WTC11 (cell line): ENCODE measurements around the gene CSNK2B. TPM values are rescaled to one million over a fixed set of nuclear protein-coding genes. Genes with fewer than 3 reads are reported as not detected.

ENCODE experiments used
- ATAC-seq: fragments of 200-7000 bp; cut with Tn5 transposase; 2 replicates; pipeline ENCODE4 v1.10.0; 2021; ENCODE audit warnings: mild to moderate bottlenecking, moderate library complexity
- CTCF ChIA-PET: fragments of 300-600 bp; sonication (Branson Sonifier 250); formaldehyde crosslinking; loops from one replicate; lab custom pipeline; 2021; ENCODE audit warnings: antibody characterized with exemption; lab: Charles Lee
- POLR2A ChIA-PET: fragments of 350-600 bp; sonication (Branson Sonifier 250); formaldehyde crosslinking; loops from one replicate; lab custom pipeline; 2021; ENCODE audit warnings: antibody characterized with exemption; lab: Charles Lee
- DNase-seq: peaks from one replicate; pipeline ENCODE4 v3.0.0; 2021; ENCODE audit warnings: low spot score
- H3K27ac Mint-ChIP-seq: 2 replicates; pipeline ENCODE4 v1.8.0; 2021; ENCODE audit warnings: mixed read lengths
- H3K27me3 Mint-ChIP-seq: 2 replicates; pipeline ENCODE4 v1.8.0; 2021; ENCODE audit warnings: low read depth, mild to moderate bottlenecking, moderate library complexity, mixed read lengths
- H3K36me3 Mint-ChIP-seq: 2 replicates; pipeline ENCODE4 v1.8.0; 2021; ENCODE audit warnings: mixed read lengths
- H3K4me1 Mint-ChIP-seq: 2 replicates; pipeline ENCODE4 v1.8.0; 2022; ENCODE audit warnings: mixed read lengths
- H3K4me3 Mint-ChIP-seq: 2 replicates; pipeline ENCODE4 v1.8.0; 2021; ENCODE audit warnings: mild to moderate bottlenecking, moderate library complexity, mixed read lengths
- H3K9me3 Mint-ChIP-seq: 2 replicates; pipeline ENCODE4 v1.8.0; 2021; ENCODE audit warnings: mixed read lengths
- FOXK1 ChIP-seq: sonication (generic); formaldehyde crosslinking; IDR thresholded peaks from 2 replicates; pipeline ENCODE4 v1.8.0; 2022; ENCODE audit warnings: mild to moderate bottlenecking, moderate library complexity, missing genetic modification reagents
- GTF2I ChIP-seq: fragments of 250-450 bp; sonication (Bioruptor Pico); conservative IDR thresholded peaks from 2 replicates; pipeline ENCODE4 v1.4.0; 2021; ENCODE audit warnings: mild to moderate bottlenecking
- HMGA2 ChIP-seq: fragments of 250-450 bp; sonication (Bioruptor Pico); IDR thresholded peaks from 2 replicates; pipeline ENCODE4 v1.4.0; 2021; ENCODE audit warnings: mild to moderate bottlenecking, moderate library complexity
- NR1H2 ChIP-seq: sonication (generic); formaldehyde crosslinking; IDR thresholded peaks from 2 replicates; pipeline ENCODE4 v1.9.0; 2021; ENCODE audit warnings: mild to moderate bottlenecking, moderate library complexity, missing genetic modification reagents
- OVOL2 ChIP-seq: fragments of 250-450 bp; sonication (Bioruptor Pico); IDR thresholded peaks from 2 replicates; pipeline ENCODE4 v1.9.0; 2021; ENCODE audit warnings: mild to moderate bottlenecking, borderline replicate concordance
- TCF7 ChIP-seq: sonication (generic); formaldehyde crosslinking; IDR thresholded peaks from 2 replicates; pipeline ENCODE4 v1.8.0; 2022; ENCODE audit warnings: mild to moderate bottlenecking, low read depth, missing genetic modification reagents, moderate library complexity
- ZBTB21 ChIP-seq: sonication (generic); formaldehyde crosslinking; IDR thresholded peaks from 2 replicates; pipeline ENCODE4 v1.8.1; 2023; ENCODE audit warnings: mild to moderate bottlenecking, missing genetic modification reagents, borderline replicate concordance
- ZNF138 ChIP-seq: sonication (generic); formaldehyde crosslinking; conservative IDR thresholded peaks from 2 replicates; pipeline ENCODE4 v1.8.1; 2022; ENCODE audit warnings: mild to moderate bottlenecking, moderate library complexity, missing genetic modification reagents
- ZNF232 ChIP-seq: sonication (generic); formaldehyde crosslinking; IDR thresholded peaks from 2 replicates; pipeline ENCODE4 v1.8.0; 2022; ENCODE audit warnings: mild to moderate bottlenecking, missing genetic modification reagents
- ZNF317 ChIP-seq: sonication (generic); formaldehyde crosslinking; IDR thresholded peaks from 2 replicates; pipeline ENCODE4 v1.8.1; 2023; ENCODE audit warnings: low read depth, mild to moderate bottlenecking, moderate library complexity, missing genetic modification reagents, borderline replicate concordance
- ZNF671 ChIP-seq: fragments of 250-450 bp; sonication (Bioruptor Pico); IDR thresholded peaks from 2 replicates; pipeline ENCODE4 v1.8.0; 2021; ENCODE audit warnings: mild to moderate bottlenecking
- total RNA-seq: library from RNA; stranded (reverse); gene quantifications from 3 replicates; pipeline ENCODE4 v1.2.3, GENCODE V29; 2021
- TF ChIP-seq, protein P1 (sequence below): fragments of 250-450 bp; sonication (Bioruptor Pico); IDR thresholded peaks from 2 replicates; pipeline ENCODE4 v1.9.0; 2021; ENCODE audit warnings: mild to moderate bottlenecking, borderline replicate concordance
- TF ChIP-seq, protein P2 (sequence below): sonication (generic); formaldehyde crosslinking; IDR thresholded peaks from 2 replicates; pipeline ENCODE4 v1.8.1; 2023; ENCODE audit warnings: mild to moderate bottlenecking, moderate library complexity, missing genetic modification reagents
- TF ChIP-seq, protein P3 (sequence below): sonication (generic); formaldehyde crosslinking; IDR thresholded peaks from 2 replicates; pipeline ENCODE4 v1.8.1; 2022; ENCODE audit warnings: mild to moderate bottlenecking, missing genetic modification reagents, moderate library complexity, borderline replicate concordance
- TF ChIP-seq, protein P4 (sequence below): sonication (generic); formaldehyde crosslinking; IDR thresholded peaks from 2 replicates; pipeline ENCODE4 v1.8.1; 2023; ENCODE audit warnings: mild to moderate bottlenecking, missing genetic modification reagents, borderline replicate concordance

CSNK2B gene
- total RNA-seq, 1 experiment from 2014 or later, result 183 TPM

DNA sequence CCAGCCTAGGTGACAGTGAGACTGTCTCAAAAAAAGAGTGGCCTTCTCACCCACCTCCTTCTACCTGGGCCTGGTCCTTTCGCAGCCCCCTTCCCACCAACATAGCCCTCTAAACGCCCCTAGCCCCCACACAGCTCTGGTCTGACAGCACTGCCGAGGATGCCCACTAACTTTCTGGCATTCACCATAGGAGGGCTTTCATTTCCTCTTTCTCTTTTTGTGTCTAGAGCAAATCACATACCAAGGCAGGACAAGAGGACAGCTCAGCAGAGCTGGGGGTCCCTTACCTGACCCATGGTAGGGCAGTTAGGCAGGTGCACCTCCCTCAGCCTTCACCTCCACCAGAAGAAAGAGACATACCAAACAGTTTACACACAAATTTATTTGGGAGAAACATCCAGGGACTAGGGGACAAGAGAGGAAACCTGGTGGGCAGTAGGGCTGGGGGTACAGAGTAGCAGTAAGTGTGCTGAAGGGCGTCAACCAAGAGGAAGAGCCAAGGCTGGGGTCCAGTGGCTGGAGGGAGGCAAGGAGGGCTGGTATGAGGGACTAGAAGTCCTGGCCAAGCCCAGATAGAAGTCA, 10.5 kb downstream of the CSNK2B start:
- ATAC-seq (no peak), DNase-seq (no peak)
- Mint-ChIP-seq H3K36me3 (peaks cover 19% of the 10 kb centered on the region), H3K4me3 (no peak overlapping the region), H3K27ac (no peak overlapping the region), H3K4me1 (peaks cover 7% of the 10 kb centered on the region), H3K9me3 (no peaks in the 10 kb centered on the region), H3K27me3 (peaks cover 12% of the 10 kb centered on the region)
- TF ChIP-seq GTF2I (CRISPR knock-in tag), result no peak
- TF ChIP-seq, protein P1, sequence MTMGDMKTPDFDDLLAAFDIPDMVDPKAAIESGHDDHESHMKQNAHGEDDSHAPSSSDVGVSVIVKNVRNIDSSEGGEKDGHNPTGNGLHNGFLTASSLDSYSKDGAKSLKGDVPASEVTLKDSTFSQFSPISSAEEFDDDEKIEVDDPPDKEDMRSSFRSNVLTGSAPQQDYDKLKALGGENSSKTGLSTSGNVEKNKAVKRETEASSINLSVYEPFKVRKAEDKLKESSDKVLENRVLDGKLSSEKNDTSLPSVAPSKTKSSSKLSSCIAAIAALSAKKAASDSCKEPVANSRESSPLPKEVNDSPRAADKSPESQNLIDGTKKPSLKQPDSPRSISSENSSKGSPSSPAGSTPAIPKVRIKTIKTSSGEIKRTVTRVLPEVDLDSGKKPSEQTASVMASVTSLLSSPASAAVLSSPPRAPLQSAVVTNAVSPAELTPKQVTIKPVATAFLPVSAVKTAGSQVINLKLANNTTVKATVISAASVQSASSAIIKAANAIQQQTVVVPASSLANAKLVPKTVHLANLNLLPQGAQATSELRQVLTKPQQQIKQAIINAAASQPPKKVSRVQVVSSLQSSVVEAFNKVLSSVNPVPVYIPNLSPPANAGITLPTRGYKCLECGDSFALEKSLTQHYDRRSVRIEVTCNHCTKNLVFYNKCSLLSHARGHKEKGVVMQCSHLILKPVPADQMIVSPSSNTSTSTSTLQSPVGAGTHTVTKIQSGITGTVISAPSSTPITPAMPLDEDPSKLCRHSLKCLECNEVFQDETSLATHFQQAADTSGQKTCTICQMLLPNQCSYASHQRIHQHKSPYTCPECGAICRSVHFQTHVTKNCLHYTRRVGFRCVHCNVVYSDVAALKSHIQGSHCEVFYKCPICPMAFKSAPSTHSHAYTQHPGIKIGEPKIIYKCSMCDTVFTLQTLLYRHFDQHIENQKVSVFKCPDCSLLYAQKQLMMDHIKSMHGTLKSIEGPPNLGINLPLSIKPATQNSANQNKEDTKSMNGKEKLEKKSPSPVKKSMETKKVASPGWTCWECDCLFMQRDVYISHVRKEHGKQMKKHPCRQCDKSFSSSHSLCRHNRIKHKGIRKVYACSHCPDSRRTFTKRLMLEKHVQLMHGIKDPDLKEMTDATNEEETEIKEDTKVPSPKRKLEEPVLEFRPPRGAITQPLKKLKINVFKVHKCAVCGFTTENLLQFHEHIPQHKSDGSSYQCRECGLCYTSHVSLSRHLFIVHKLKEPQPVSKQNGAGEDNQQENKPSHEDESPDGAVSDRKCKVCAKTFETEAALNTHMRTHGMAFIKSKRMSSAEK (CRISPR knock-in tag), result no peak
- TF ChIP-seq FOXK1 (CRISPR knock-in tag), result no peak
- TF ChIP-seq, protein P2, sequence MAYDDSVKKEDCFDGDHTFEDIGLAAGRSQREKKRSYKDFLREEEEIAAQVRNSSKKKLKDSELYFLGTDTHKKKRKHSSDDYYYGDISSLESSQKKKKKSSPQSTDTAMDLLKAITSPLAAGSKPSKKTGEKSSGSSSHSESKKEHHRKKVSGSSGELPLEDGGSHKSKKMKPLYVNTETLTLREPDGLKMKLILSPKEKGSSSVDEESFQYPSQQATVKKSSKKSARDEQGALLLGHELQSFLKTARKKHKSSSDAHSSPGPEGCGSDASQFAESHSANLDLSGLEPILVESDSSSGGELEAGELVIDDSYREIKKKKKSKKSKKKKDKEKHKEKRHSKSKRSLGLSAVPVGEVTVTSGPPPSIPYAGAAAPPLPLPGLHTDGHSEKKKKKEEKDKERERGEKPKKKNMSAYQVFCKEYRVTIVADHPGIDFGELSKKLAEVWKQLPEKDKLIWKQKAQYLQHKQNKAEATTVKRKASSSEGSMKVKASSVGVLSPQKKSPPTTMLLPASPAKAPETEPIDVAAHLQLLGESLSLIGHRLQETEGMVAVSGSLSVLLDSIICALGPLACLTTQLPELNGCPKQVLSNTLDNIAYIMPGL (CRISPR knock-in tag), result no peak
- TF ChIP-seq ZNF232 (CRISPR knock-in tag), result no peak
- no peak for TF ChIP-seq ZNF317 (CRISPR knock-in tag)
- no peak for TF ChIP-seq ZNF138 (CRISPR knock-in tag)
- TF ChIP-seq, protein P3, sequence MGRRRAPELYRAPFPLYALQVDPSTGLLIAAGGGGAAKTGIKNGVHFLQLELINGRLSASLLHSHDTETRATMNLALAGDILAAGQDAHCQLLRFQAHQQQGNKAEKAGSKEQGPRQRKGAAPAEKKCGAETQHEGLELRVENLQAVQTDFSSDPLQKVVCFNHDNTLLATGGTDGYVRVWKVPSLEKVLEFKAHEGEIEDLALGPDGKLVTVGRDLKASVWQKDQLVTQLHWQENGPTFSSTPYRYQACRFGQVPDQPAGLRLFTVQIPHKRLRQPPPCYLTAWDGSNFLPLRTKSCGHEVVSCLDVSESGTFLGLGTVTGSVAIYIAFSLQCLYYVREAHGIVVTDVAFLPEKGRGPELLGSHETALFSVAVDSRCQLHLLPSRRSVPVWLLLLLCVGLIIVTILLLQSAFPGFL (CRISPR knock-in tag), result no peak
- TF ChIP-seq ZNF671 (CRISPR knock-in tag), result no peak
- no peak for TF ChIP-seq NR1H2 (CRISPR knock-in tag)
- no peak for TF ChIP-seq HMGA2 (CRISPR knock-in tag)
- TF ChIP-seq, protein P4, sequence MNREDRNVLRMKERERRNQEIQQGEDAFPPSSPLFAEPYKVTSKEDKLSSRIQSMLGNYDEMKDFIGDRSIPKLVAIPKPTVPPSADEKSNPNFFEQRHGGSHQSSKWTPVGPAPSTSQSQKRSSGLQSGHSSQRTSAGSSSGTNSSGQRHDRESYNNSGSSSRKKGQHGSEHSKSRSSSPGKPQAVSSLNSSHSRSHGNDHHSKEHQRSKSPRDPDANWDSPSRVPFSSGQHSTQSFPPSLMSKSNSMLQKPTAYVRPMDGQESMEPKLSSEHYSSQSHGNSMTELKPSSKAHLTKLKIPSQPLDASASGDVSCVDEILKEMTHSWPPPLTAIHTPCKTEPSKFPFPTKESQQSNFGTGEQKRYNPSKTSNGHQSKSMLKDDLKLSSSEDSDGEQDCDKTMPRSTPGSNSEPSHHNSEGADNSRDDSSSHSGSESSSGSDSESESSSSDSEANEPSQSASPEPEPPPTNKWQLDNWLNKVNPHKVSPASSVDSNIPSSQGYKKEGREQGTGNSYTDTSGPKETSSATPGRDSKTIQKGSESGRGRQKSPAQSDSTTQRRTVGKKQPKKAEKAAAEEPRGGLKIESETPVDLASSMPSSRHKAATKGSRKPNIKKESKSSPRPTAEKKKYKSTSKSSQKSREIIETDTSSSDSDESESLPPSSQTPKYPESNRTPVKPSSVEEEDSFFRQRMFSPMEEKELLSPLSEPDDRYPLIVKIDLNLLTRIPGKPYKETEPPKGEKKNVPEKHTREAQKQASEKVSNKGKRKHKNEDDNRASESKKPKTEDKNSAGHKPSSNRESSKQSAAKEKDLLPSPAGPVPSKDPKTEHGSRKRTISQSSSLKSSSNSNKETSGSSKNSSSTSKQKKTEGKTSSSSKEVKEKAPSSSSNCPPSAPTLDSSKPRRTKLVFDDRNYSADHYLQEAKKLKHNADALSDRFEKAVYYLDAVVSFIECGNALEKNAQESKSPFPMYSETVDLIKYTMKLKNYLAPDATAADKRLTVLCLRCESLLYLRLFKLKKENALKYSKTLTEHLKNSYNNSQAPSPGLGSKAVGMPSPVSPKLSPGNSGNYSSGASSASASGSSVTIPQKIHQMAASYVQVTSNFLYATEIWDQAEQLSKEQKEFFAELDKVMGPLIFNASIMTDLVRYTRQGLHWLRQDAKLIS (CRISPR knock-in tag), result no peak
- no peak for TF ChIP-seq OVOL2 (CRISPR knock-in tag)
- no peak for TF ChIP-seq ZBTB21 (CRISPR knock-in tag)
- TF ChIP-seq TCF7 (CRISPR knock-in tag), result no peak
- ChIA-PET CTCF (interaction anchor here (1.7 kb wide), 1 partner anchor 93 kb away, joined by 4 read pairs; no protein-coding TSS in a partner anchor), POLR2A (interaction anchor here (1.4 kb wide), 1 partner anchor 59 kb away, joined by 4 read pairs; the partner anchor contains the start of gene CLIC1)
